GM13976 (cell line): ENCODE results near the gene KRTAP19-5.

ENCODE experiments used
- DNase-seq: peaks from one replicate; pipeline ENCODE4 v3.0.0; 2012; ENCODE audit warnings: low spot score
- CTCF ChIP-seq: IDR thresholded peaks from 2 replicates; pipeline ENCODE4 v1.5.1; 2012; ENCODE audit warnings: borderline replicate concordance, mild to moderate bottlenecking; ENCODE audit not compliant: insufficient read depth; ENCODE audit errors: extremely low read depth, missing control alignments, control extremely low read depth
- in situ Hi-C: fragments of 300-500 bp; cut with MboI; formaldehyde crosslinking; loops from one replicate; pipeline ENCODE4 v1.12.0; 2022; ENCODE audit warnings: low sequenced_read_pairs, mixed read lengths, inconsistent platforms; ENCODE audit not compliant: unreplicated experiment

Gene KRTAP19-5

DNA sequence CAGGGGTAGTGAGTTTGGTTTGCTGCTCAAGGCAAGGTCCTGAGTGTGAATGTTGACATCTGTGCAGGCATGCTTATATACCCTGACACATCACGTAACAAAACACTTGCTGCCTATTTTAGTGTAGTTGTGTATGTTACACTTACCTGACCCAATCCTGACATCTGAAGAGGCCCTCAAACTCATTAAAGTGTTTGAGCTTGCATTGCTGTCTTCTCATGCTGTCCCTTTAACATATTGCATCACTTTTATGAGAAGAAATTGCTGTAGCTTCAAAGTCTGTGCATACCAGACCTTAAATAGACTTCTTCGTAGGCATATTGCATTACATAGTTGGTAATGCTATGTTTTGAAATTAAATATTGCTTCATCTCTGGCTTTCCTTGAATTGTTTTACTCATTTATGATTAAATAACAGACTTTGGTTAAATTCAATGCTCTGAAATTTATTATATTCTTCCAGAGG lies 9.9 kb downstream of the KRTAP19-5 start, which contains the start of gene KRTAP19-3:
Gene KRTAP19-3 (minus strand): TSS at position 51 of the 466 bp plus-strand sequence. CDS start 56 bp downstream, outside the sequence.
- TF ChIP-seq CTCF, result no peak
- no peak for DNase-seq
- in situ Hi-C loops, result no loop called here

- in situ Hi-C loops, result no loop called here
- no peak for TF ChIP-seq CTCF
These were observed 14.6 kb downstream of the KRTAP19-5 start, which contains the start of gene KRTAP19-2 for GRCh38 chr21:30487336-30487735. Gene KRTAP19-2, minus strand, starts transcription at chr21:30487436. Its CDS starts 88 bp downstream, at chr21:30487348.

GRCh38 chr21:30486180-30486579 lies 15.8 kb downstream of the KRTAP19-5 start:
- DNase-seq, result no peak
- in situ Hi-C loops, result no loop called here
- no peak for TF ChIP-seq CTCF

More at GRCh38 chr21:30487336-30487735, 14.6 kb downstream of the KRTAP19-5 start, which contains the start of gene KRTAP19-2:
- DNase-seq, result no peak

DNA sequence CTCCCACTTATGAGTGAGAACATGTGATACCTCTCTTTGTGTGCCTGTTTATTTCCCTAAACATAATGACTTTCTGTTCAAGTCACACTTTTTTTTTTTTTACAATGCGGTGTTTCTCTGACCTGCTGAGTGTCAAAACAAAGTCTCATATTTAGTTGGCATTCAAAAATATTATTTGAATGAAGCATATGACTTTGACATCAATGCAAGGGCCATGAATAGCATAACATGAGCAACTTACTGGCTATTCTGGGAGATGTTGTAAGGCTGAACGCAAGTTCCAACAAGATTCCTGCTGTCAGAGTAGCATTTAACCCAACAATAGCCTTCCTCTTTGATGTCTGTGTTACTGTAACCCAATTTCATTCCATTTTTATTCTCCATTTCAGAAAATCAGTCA lies 19.8 kb downstream of the KRTAP19-5 start:
- no peak for TF ChIP-seq CTCF
- DNase-seq, result no peak
- in situ Hi-C loops, result no loop called here

DNA sequence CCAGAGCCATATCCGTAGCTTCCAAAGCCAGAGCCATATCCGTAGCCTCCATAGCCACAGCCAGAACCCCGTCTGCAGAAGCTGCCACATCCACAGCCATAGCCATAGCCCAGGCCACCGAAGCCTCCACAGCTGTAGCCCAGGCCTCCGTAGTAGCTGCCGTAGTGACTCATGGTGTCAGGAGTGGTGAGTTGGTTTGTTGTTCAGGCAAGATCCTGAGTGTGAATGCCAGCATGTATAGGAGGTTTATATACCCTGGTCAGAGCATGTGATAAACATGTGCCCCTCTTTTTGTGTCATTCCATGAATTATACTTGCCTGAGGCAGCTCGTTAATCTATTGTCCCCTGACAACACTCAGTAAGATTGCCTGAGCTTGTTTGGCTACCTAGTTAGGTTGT lies 21.8 kb downstream of the KRTAP19-5 start, which contains the start of gene KRTAP19-1:
Gene KRTAP19-1 (minus strand): TSS at position 223 of the 400 bp plus-strand sequence. CDS start 50 bp downstream, at position 173.
- no peak for TF ChIP-seq CTCF
- in situ Hi-C loops, result no loop called here
- no peak for DNase-seq

DNA sequence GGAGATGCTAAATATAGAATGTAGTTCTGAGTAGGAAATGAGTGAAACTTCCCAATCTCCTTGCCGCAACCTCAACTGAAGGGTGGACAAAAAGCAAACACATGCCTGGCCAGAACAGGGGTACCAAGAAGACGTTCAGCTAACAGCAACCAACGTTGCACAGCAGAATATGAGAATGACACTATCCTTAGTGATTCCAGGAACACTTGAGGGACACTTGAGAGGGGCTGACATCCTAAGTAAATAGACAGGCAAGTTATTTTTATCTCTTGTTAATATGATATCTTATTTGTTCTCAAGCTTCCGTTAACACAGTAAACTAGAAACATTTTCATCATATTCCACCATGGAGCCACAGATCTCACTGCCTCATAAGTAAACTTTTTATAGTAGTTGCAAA lies 22.7 kb downstream of the KRTAP19-5 start:
- in situ Hi-C loops, result no loop called here
- no peak for DNase-seq
- no peak for TF ChIP-seq CTCF
